HL-60 (cell line): Measurements from ENCODE around the gene ACD.

Source experiments
- POLR2AphosphoS5 ChIP-seq: IDR thresholded peaks from 2 replicates; pipeline ENCODE4 v1.6.1; 2012; ENCODE audit warnings: low read depth
- TF ChIP-seq, protein P1 (sequence below): IDR thresholded peaks from one replicate; pipeline ENCODE4 v1.5.1; 2011; ENCODE audit warnings: low read length, control low read depth, inconsistent platforms; ENCODE audit not compliant: insufficient read depth

DNA sequence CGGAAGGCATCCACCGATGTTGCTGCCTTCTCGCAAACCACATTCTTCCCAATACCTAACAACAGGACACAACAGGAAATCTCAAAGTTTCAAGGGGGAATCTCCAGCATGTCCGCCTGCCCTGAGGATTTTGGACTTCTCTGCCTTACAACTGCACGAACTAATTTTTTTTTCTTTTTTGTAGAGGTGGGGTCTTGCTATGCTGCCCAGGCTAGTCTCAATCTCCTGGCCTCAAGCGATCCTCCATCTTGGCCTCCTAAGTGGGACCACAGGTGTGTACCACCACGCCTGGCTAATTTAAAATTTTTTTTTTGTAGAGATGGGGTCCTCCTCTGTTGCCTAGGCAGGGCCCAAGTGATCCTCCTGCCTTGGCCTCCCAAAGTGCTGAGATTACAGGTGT lies 15.9 kb upstream of the ACD start:
- TF ChIP-seq, protein P1, sequence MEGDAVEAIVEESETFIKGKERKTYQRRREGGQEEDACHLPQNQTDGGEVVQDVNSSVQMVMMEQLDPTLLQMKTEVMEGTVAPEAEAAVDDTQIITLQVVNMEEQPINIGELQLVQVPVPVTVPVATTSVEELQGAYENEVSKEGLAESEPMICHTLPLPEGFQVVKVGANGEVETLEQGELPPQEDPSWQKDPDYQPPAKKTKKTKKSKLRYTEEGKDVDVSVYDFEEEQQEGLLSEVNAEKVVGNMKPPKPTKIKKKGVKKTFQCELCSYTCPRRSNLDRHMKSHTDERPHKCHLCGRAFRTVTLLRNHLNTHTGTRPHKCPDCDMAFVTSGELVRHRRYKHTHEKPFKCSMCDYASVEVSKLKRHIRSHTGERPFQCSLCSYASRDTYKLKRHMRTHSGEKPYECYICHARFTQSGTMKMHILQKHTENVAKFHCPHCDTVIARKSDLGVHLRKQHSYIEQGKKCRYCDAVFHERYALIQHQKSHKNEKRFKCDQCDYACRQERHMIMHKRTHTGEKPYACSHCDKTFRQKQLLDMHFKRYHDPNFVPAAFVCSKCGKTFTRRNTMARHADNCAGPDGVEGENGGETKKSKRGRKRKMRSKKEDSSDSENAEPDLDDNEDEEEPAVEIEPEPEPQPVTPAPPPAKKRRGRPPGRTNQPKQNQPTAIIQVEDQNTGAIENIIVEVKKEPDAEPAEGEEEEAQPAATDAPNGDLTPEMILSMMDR, result no peak
- no peak for TF ChIP-seq POLR2AphosphoS5
